ENCODE results near the gene USB1.
"Not testable (repeated sequence)": the region's sequence is repeated elsewhere in the genome, so short reads cannot be mapped to it uniquely, and the experiment has no call there.

Gene USB1

DNA sequence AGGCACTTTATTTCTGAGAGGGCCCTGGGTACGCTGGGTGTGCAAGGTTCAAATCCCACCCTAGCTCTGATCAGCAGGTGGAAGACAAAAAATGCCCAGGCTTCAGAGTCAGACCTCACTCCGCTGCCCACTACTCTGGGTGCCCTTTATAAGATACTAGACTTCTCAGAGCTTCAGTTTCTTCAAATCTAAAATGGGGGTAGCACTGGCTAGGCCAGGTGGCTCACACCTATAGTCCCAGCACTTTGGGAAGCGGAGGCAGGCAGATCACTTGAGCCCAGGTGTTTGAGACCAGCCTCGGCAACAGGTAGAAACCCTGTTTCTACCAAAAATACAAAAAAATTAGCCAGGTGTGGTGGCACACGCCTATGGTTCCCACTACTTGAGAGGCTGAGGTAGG, 1.7 kb downstream of the USB1 start:
- TF ChIP-seq, protein P1, sequence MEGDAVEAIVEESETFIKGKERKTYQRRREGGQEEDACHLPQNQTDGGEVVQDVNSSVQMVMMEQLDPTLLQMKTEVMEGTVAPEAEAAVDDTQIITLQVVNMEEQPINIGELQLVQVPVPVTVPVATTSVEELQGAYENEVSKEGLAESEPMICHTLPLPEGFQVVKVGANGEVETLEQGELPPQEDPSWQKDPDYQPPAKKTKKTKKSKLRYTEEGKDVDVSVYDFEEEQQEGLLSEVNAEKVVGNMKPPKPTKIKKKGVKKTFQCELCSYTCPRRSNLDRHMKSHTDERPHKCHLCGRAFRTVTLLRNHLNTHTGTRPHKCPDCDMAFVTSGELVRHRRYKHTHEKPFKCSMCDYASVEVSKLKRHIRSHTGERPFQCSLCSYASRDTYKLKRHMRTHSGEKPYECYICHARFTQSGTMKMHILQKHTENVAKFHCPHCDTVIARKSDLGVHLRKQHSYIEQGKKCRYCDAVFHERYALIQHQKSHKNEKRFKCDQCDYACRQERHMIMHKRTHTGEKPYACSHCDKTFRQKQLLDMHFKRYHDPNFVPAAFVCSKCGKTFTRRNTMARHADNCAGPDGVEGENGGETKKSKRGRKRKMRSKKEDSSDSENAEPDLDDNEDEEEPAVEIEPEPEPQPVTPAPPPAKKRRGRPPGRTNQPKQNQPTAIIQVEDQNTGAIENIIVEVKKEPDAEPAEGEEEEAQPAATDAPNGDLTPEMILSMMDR (conservative IDR thresholded peaks at IDR 0.05; ENCODE audit: low read depth, low read length), result no peak
- no peak for DNase-seq (ENCODE audit: low read depth)
- H3K4me3 ChIP-seq (ENCODE audit: low read depth, low read length), result no peak overlapping the region

DNA sequence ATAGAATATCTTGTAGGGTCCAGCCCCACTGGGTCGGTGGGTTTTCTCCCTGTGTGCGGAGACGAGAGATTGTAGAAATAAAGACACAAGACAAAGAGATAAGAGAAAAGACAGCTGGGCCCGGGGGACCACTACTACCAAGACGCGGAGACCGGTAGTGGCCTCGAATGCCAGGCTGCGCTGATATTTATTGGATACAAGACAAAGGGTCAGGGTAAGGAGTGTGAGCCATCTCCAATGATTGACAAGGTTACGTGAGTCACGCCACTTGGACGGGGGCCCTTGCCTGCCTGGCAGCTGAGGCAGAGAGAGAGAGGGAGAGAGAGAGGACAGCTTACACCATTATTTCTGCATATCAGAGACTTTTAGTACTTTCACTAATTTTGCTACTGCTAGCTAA, 3.5 kb downstream of the USB1 start:
- not testable (repeated sequence) for H3K4me3 ChIP-seq (ENCODE audit: low read depth, low read length); DNase-seq (ENCODE audit: low read depth)

DNA sequence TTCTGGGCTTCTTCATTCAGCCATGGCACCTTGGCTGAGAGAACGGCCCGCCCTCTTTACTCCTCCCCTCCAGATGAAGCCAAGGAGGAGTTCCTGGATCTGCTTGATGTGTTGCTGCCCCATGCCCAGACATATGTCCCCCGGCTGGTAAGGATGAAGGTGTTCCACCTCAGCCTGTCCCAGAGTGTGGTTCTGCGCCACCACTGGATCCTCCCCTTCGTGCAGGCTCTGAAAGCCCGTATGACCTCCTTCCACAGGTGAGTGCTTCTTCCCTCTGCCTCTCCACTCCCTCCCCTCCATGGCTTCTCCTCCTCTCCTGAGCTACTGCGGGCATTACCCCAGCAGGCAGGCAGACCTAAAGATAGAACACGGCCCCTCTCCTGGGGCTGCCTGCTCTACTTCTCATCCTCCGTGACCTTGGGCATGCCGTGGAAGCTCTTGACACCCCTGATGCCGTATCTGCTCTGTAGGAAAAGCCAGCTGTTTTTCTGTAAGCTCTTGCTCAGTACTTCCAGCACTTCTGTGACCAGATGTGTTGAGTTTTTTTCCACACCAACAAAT, 8.7 kb downstream of the USB1 start:
- H3K4me3 ChIP-seq (ENCODE audit: low read depth, low read length), result no peak overlapping the region
- TF ChIP-seq, protein P1 (conservative IDR thresholded peaks at IDR 0.05; ENCODE audit: low read depth, low read length), result no peak
- DNase-seq (ENCODE audit: low read depth), result no peak

DNA sequence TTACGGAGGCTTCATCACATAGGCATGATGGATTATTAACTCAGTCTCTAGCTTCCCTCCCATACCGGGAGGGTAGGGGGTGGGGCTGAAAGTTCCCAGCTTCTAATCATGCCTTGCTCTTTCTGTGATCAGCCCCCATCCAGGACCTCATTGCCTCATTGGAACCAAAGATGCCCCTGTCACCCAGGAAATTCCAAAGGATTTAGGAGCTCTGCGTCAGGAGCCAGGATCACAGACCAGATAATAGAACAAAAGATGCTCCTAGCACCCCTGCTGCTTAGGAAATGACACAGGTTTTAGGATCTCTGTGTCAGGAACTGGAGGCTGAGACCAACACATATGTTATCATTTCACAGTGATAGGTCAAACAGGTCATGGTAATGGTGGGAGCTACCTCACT, 9.7 kb downstream of the USB1 start:
- DNase-seq (ENCODE audit: low read depth), result no peak

DNA sequence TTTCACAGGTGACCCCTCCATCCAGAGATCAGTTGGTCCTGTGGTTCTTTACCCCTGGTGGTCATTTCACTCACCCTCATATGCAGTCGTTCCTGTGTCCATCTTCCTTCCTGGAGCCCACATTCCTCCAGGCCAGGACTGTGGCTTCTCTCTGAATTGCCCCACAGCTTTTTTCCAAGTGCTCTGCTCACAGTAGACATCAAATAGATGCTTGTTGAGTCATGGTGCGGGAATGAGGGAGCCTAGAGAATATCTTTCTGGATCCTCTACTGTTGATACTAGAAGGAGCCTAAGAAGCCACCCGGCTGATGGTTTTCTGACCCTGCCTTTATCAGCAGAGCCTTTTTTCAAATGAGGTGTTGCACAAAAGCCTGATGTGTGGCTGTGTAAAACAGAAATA, 10.4 kb downstream of the USB1 start:
- DNase-seq (ENCODE audit: low read depth), result peak; percentile 78
- TF ChIP-seq, protein P1 (conservative IDR thresholded peaks at IDR 0.05; ENCODE audit: low read depth, low read length), result peak; percentile 12
- H3K4me3 ChIP-seq (ENCODE audit: low read depth, low read length), result no peak overlapping the region

More for the DNA sequence above, 9.7 kb downstream of the USB1 start:
- TF ChIP-seq, protein P1 (conservative IDR thresholded peaks at IDR 0.05; ENCODE audit: low read depth, low read length), result no peak
- no peak overlapping the region for H3K4me3 ChIP-seq (ENCODE audit: low read depth, low read length)

DNA sequence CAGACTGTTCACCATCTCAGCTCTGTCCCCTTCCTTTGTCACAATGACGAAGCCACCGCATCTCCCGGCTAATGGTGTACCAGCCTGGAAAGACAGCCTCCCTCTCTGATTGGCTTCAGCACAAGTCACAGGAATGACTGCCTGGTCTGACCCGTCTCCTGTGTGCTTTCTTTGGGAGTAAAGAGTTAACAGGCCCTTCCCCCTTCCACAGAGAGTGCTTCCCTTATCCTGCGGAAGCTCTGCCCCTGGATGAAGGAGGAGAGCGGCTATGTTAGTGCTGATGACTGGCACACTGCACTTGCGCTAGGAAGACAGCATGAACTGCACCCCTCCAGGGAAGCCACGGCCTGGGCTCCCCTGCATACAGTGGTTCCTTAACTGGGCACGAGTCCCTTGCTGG, 11.3 kb downstream of the USB1 start:
- TF ChIP-seq, protein P1 (conservative IDR thresholded peaks at IDR 0.05; ENCODE audit: low read depth, low read length), result no peak
- H3K4me3 ChIP-seq (ENCODE audit: low read depth, low read length), result no peak overlapping the region
- DNase-seq (ENCODE audit: low read depth), result no peak

DNA sequence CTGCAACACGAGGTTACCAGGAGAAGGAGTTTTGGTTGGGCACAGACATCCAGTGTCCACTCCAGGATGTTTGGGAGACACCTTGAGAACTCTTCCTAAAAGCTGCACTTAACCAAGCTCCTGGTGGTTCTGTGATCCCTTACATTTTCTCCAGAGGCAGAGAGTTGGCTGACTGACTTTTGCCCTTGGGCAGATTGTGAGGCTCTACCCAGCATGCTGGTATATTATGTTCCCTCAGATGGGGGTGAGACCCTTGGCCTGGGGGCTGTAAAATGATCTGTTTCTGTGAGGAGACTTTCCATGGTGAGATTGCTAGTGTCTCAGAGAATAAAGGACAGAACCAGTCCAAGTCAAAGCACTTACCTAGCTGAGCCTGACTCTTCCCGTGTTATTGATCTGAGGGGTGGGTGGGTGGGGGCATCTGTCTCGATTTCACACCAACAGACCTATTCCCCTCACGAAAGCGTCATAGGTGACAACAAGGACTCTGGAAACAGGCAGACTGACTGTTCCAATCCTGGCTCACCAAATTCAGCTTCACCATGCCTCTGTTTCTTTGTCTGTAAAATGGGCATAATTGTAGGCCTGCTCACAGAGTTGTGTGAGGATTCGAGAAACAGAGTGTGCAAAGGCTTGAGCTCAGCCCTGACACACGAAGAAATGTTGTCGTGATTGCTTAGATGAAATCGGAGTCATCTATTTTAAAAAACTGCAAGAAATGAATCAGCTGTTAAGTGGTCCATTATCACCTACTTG, 12.2 kb downstream of the USB1 start:
- no peak for DNase-seq (ENCODE audit: low read depth)
- TF ChIP-seq, protein P1 (conservative IDR thresholded peaks at IDR 0.05; ENCODE audit: low read depth, low read length), result no peak
- no peak overlapping the region for H3K4me3 ChIP-seq (ENCODE audit: low read depth, low read length)

All from choroid plexus epithelial cell (primary cell).